Skeletal muscle cell (primary cell): ENCODE results near the gene HOXC6.

Source experiments
- DNase-seq: peaks from one replicate; pipeline ENCODE4 v3.0.0-alpha.2; 2010; ENCODE audit warnings: low read depth
- H3K4me3 ChIP-seq: 2 replicates; pipeline ENCODE4 v1.5.1; 2011; ENCODE audit warnings: low read depth, mild to moderate bottlenecking, control low read depth, low read length, moderate library complexity

HOXC6 gene

GRCh38 chr12:54022960-54023884, 5.0 kb upstream of the HOXC6 start:
- no peak for DNase-seq

GRCh38 chr12:54024127-54024526, 4.1 kb upstream of the HOXC6 start:
- H3K4me3 ChIP-seq, result peak overlapping the region; percentile 28
- DNase-seq, result no peak

More at GRCh38 chr12:54022960-54023884, 5.0 kb upstream of the HOXC6 start:
- H3K4me3 ChIP-seq, result peak overlapping the region; percentile 28

DNA sequence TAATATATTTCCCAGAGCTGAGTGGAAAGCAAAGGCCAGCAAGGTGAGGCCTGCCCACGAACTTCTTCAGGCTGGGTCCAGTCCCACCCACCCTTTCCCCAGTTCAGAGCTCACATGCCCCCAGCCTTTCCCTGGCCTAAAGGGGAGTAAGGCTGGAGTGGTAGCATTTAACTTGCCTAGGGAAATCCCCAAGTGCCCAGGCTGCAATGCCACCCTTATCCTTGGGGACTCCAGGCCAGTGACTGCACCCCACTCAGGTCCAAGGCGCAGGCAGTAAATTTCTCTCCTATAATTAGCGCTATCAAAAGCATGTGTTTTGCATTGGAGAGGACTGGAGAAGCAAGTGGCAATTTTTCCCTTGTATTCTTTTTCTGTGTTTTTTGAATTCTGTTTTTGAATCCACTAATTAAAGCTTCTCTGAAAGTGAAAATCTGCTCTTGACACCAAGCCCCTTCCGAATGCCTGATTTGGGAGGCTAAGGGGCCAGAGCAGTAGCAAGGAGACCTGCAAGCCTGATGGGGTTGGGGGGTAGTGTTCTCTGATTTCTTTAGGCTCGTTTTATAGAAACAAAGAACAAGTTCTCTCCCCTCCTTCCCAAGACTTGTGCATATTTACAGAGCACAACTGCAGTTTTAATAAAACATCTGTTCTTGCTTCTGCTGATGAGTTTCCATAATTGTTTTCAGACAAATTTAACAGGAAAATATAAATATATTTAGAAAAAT, 3.5 kb upstream of the HOXC6 start:
- peak overlapping the region; percentile 28 for H3K4me3 ChIP-seq
- DNase-seq, result no peak

DNA sequence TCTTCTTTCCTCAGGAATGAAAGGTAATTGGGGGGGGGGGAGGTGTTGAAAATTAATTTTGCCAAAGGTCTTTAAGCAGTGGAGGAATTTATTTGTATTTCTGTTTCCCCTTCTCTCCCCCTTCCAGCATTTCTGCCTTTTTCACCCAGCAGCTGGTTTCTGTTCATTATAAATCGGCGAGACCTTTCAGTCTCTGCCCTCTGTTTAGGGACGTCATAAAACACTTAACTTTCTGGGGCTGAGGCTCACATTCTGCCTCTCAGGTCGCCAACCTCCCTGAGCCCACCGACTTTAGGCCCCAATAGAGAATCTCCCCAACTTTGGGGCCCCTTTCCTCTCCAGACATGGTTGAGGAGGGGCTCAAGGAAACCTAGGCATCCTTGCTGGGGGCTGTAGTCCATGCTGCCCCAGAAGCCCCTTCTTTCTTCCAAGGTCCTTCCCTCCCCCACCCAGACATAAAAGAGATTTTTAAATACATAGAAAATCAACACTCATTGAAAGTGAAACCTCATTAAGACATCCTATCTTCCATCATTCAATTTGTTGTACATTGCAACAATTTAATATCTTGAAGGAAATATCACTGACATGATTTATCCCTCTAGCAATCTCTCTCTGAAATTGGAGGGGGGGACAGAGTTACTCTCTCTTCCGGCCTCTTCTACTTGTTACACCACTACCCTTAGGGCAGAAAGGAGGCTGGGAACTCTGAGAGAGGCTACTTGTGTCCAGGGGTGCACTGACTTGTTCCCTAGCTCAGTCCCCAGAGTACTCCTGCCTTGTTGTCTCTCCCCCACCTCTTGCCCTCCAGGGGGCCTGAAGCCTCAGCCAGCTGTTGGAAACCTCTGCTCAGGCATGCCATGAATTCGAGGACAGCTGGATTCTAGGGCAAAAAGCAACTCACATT, 2.5 kb upstream of the HOXC6 start:
- no peak for DNase-seq
- H3K4me3 ChIP-seq, result peak overlapping the region; percentile 28

DNA sequence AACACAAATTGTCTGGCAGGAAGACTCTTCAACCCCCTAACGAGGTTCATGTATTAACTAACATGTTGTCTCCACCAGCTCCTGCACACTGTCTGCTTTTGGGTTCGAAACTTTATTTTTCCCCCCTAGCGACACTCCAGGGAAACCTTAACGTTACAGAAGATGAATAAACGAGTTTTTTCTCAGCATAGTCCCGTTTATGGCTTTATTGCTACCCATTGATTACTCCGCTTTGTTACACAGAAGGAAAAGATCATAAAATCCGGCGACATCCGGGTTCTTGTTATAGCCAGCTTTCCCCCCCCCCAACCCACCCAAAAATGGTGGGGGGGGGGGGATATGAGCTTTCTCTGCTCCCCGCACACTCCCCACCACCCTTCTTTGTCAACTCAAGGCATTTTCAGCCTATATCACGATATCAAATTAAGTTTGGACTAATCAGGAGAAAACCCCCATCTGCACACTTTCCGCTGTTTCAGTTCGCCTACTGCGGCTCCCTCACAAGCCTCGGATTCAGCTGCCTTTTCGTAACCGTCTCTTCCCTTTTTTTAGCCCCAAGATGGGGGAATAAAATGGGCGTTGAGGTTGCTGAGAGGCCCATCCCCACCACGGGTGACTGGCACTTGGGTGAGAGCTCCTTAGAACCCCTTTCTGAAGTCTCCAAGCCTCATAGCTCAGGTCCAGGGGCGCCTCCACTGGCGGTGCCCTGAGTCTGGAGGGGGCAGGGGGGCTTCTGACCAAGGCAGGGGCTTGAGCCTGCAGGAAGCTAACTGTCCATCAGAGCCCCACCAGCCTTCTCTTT, 1.4 kb upstream of the HOXC6 start:
- DNase-seq, result no peak
- H3K4me3 ChIP-seq, result peak overlapping the region; percentile 21

DNA sequence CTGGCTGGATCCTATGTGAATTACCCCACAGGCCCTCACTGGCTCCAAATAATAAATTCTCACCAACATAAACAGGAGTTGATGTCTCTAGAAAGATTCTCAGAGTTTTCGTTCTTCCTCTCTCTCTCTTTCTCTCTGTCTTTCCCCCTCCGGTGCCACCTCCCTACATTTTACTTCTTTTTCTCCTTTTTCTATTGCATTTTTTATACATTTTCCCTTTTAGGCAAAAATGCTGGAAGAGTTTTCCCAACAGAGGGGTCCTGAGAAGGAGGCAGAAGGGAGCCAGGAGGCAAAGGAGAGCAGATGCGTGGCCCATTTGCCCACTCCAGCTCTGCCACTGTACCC, 826 bp upstream of the HOXC6 start:
- no peak overlapping the region for H3K4me3 ChIP-seq
- no peak for DNase-seq

DNA sequence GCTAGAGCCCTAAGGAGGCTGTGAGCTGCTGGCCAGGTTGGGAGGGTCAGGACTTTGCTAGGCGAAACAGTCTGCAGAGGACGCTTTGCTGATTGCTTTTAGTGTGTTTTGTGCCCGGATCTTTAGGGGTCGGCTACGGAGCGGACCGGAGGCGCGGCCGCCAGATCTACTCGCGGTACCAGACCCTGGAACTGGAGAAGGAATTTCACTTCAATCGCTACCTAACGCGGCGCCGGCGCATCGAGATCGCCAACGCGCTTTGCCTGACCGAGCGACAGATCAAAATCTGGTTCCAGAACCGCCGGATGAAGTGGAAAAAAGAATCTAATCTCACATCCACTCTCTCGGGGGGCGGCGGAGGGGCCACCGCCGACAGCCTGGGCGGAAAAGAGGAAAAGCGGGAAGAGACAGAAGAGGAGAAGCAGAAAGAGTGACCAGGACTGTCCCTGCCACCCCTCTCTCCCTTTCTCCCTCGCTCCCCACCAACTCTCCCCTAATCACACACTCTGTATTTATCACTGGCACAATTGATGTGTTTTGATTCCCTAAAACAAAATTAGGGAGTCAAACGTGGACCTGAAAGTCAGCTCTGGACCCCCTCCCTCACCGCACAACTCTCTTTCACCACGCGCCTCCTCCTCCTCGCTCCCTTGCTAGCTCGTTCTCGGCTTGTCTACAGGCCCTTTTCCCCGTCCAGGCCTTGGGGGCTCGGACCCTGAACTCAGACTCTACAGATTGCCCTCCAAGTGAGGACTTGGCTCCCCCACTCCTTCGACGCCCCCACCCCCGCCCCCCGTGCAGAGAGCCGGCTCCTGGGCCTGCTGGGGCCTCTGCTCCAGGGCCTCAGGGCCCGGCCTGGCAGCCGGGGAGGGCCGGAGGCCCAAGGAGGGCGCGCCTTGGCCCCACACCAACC, 1.5 kb downstream of the HOXC6 start:
- H3K4me3 ChIP-seq, result peak overlapping the region; percentile 51
- DNase-seq, result no peak

- peak overlapping the region; percentile 51 for H3K4me3 ChIP-seq
- no peak for DNase-seq
These were observed 2.2 kb downstream of the HOXC6 start for GRCh38 chr12:54030442-54030801.

DNA sequence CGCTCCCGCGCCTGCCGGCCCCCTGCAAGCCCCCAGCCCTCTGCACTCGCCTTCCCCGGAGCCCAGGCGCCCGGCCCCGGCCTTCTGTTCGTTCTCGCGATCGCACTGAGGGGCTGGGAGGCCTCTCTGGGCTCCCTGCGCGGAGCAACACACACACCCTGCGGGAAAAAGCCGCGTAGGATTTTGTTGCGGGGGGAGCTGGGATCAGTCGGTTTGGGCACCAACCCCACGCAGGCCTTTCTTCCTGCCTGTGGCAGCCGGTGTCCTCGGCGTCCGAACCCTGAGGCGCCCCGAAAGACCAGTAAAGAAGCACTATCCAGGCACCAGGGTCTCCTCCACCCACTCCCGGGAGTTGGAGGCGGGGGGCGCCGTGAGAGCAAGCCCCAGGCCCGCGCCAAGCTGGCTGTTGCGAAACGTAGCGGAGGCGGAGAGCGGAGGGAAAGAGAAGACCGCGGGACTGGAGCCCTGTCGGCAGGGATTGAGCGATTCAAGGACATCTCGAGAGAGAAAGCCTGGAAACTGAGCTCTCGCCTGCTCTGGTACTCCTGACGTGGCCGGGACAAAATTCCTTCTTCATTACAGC, 2.7 kb downstream of the HOXC6 start:
- peak overlapping the region; percentile 36 for H3K4me3 ChIP-seq
- DNase-seq, result peak; percentile 84

DNA sequence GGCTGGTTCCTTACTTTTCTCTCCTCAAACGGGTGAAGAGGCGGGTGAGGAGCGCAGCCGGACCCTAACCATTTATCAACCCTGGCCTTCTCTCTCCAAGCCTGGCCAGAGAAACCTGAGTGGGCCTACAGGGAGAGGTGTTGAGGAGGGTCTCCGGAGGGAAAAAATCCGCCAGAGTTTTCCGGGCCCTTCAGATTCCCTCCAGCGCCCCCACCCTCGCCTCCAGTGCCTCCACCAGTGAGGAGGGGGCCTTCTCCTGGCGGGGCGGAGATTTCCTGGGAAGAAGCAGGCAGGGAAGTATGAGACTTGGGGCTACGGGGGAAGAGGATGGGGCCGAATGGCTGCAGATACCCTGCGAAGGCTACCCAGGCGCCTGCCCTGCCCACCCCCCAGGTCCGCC, 3.2 kb downstream of the HOXC6 start:
- no peak for DNase-seq
- H3K4me3 ChIP-seq, result peak overlapping the region; percentile 27

- DNase-seq, result no peak
- no peak overlapping the region for H3K4me3 ChIP-seq
These were observed 3.9 kb downstream of the HOXC6 start for GRCh38 chr12:54032086-54032619.

- peak within 1 kb of the TSS; percentile 37 for H3K4me3 ChIP-seq
- DNase-seq, result peak; percentile 61
These were observed 4.4 kb downstream of the HOXC6 start, which contains the start of gene HOXC5 for GRCh38 chr12:54032627-54033100. Gene HOXC5 (plus strand): TSS chr12:54033050. CDS start chr12:54033123, 73 bp downstream.

DNA sequence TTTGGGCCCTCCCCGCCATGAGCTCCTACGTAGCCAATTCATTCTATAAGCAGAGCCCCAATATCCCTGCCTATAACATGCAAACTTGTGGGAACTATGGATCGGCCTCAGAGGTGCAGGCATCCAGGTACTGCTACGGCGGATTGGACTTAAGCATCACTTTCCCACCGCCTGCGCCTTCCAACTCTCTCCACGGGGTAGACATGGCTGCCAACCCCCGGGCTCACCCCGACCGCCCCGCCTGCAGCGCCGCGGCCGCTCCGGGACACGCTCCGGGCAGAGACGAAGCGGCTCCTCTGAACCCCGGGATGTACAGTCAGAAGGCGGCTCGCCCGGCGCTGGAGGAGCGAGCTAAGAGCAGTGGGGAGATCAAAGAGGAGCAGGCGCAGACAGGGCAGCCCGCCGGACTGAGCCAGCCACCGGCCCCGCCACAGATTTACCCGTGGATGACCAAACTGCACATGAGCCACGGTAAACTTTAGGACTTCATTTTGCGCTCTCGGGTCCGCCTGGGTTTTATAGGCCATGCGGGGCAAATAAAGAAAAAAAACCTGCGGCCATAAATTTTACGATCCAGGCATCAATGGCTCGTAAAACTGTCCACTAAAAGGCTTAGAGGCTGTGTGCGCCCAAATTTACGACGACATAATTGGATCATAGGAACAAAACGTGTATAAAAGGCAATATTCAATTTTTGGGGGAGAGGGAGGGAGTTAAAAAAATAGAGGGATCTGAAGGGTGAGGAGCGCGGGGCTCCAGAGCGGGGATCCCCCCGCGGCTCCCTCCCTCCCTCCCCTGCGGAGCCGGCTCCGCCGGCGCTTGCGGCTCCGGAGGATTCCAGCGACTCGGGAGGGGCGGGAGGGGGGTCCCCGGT, 5.1 kb downstream of the HOXC6 start:
- peak overlapping the region; percentile 37 for H3K4me3 ChIP-seq
- DNase-seq, result no peak

- peak overlapping the region; percentile 37 for H3K4me3 ChIP-seq
- DNase-seq, result no peak
These were observed 5.9 kb downstream of the HOXC6 start for GRCh38 chr12:54033980-54034784.

DNA sequence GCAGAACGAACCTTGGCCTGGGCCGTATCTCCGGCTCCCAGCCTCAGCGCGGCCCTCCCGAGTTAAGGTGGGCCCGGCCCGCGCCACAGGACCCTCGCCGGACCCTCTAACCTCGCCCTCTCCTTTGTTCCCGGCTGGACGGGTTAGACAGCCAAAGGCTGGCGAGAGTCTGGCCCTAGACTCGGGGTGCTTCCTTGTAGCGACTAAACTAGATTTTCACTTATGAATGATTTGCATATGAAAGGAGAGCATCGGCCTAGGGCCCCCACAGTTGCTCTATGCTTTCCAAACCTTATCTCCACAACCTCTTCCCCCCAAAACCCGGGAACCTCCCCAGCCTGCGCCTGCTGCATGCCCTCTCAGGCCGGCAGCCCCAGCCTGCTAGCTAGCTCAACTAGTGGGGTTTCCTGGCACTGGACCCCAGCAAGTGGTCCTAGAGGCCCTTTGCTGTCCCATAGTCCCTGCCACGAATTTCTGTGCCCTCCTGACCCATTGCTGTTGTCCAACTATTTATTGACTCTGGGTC, 6.6 kb downstream of the HOXC6 start:
- DNase-seq, result no peak
- no peak overlapping the region for H3K4me3 ChIP-seq
